HG03521 (cell line): ENCODE data around the gene PPM1E.
"Not testable (repeated sequence)": the region's sequence is repeated elsewhere in the genome, so short reads cannot be mapped to it uniquely, and the experiment has no call there.

ENCODE experiments used
- ATAC-seq: cut with Tn5 transposase; IDR thresholded peaks from one replicate; pipeline ENCODE4 v1.9.1; 2021; ENCODE audit warnings: mild to moderate bottlenecking, moderate library complexity; ENCODE audit not compliant: unreplicated experiment

Gene PPM1E

GRCh38 chr17:58755577-58756245, at the start of gene PPM1E:
Gene PPM1E, plus strand, starts transcription at chr17:58755854.
- no peak for ATAC-seq

GRCh38 chr17:58706351-58707140, 49.1 kb upstream of the PPM1E start:
- ATAC-seq, result no peak

DNA sequence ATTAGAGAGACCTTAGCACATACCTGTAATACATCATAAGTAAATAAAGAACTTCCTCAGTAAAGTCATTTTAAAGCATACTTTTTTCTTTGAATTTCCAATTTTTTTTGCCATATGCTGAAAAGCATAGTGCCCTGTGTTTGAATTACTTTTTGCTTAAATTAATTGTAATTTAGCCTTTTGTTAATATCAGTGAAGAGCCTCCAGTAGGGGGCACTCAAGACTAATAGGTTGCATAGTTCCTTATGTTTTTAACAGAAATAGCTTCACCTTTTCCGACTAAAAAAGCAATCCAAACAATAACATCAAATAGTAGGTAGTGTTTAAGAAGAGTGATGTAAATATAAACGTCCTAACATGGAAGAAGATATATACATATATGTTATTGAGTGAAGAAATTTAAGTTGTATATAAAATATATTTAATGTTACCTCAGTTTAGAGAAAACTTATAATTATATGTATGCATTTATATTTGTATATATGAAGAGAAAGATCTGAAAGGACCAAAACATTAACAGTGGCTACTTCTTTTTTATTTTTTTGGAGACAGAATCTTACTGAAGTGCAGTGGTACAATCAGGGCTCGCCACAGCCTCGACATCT, 44.6 kb upstream of the PPM1E start:
- ATAC-seq, result no peak

DNA sequence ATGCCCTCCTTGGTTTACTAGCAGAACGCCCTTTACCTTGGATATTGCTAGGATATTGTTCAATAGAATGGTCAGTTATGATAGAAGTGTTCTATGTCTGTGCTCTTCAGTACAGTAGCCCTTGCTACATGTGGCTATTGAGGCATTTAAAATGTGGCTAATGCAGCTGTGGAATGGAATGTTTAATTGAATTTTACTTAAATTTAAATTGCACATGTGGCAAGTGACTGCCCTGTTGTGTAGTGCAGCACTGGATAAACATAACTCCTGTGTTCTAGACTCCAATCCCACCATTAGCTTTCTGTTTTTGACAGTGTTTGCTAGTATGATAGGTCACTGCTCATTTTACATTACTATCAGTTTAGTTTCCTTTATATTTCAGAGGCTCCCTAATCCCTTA, 33.4 kb upstream of the PPM1E start:
- no peak for ATAC-seq

- ATAC-seq, result no peak
These were observed 33.0 kb upstream of the PPM1E start for GRCh38 chr17:58722696-58723095.

DNA sequence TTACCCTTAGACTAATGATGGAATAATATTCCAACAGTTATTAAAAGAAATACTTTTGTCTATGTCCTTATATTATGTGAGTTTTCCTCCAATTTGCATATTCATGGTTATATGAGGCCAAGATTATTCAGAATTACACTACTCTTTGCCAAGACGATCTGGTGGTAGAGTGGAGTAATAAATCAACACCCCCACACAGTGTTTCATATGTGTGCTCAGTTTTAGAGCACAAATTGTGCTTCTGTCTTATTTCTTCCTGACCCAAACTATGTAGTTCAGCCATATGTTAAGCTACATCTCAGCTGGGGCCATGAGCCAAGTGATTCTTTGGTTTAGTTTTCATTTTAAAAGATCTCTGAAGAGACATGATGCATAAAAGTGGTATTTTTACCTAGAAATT, 26.9 kb upstream of the PPM1E start:
- ATAC-seq, result no peak

GRCh38 chr17:58730937-58731336, 24.7 kb upstream of the PPM1E start:
- ATAC-seq, result no peak

DNA sequence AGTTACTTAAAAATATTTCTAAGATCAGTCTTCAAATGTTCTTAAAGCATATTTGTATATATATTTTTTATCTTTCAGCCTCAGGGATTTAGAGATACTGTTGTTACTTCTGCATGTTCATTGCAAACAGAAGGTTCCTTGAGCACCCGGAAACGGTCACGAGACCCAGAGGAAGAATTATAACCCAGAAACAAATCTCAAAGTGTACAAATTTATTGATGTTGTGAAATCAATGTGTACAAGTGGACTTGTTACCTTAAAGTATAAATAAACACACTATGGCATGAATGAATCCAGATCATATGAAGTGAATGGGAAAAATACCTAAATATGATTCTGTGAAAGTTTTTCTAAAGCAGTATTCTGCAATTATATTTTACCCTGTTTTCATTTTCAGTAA, 21.6 kb upstream of the PPM1E start:
- ATAC-seq, result no peak

DNA sequence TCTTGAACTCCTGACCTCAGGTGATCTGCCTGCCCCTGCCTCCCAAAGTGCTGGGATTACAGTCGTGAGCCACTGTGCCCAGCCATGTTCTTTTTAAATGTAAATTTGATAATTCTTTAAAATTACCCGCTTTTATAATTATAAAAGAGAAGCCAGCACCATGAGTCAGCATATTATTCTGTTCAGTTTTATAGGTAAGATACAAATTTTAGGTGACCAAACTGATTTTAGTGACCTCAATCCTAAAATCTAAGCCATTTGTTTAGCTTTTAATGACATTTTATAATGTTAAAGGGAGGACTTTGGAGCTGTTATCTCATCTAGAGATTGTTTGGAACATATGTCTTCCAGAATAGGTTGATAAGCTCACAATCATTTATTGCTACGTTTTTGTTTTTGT, 20.8 kb upstream of the PPM1E start:
- no peak for ATAC-seq

- no peak for ATAC-seq
These were observed 14.5 kb upstream of the PPM1E start for GRCh38 chr17:58741121-58741625.

GRCh38 chr17:58747674-58748073, 8.0 kb upstream of the PPM1E start:
- no peak for ATAC-seq

DNA sequence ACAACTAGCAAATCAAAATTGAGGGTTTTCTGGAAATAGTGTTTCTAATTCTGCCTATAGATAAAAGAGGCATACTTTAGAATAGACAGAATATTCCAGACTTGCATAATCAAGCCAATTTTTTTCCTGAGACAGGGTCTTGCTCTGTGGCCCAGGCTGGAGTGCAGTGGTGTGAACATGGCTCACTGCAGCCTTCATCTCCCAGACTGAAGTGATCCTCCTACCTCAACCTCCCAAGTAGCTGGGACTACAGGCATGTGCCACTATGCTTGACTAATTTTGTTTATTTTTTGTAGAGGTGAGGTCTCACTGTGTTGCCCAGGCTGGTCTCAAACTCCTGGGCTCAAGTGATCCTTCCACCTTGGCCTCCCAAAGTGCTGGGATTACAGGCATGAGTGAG, 6.0 kb upstream of the PPM1E start:
- ATAC-seq, result not testable (repeated sequence)

GRCh38 chr17:58753026-58753425, 2.6 kb upstream of the PPM1E start:
- ATAC-seq, result no peak

- ATAC-seq, result no peak
These were observed 431 bp upstream of the PPM1E start for GRCh38 chr17:58755269-58755576.

DNA sequence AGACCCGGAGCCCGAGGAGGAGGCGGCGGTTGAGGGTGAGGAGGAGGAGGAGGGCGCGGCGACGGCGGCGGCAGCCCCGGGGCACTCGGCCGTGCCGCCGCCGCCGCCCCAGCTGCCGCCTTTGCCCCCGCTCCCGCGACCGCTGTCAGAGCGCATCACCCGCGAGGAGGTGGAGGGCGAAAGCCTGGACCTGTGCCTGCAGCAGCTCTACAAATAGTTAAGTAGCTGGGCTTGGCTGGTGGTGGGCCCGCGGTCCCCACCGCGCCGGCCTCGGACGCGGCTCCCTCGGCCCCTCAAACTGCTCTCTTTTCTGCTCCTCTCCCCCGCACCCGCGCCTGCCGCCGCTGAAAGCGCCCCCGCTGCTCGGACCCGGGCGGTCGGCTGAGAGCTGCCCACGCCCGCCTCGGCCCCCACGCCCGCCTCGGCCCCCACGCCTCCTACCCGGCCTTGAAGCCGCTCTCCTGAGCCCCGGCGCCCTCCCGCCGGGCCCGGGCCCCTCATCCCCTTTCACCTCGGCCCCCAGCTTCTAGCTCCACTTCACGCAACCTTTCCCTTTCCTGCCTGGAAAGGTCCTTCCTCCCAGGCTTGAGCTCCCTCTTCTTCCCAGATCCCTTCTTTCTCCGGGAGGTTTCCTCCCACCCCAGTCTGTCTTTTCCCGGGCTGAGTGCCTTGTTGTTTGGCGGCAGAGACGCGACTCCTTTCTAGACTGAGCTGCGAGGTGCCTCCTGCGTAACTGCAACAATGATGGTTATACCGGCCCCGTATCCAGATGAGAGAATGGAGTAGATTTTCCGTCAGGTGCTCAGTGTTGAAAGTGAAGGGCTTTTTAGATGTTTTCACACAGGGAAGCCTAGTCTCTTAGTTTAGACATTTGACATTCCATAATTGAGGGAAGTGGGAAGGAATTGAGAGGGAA, 850 bp downstream of the PPM1E start:
- no peak for ATAC-seq

DNA sequence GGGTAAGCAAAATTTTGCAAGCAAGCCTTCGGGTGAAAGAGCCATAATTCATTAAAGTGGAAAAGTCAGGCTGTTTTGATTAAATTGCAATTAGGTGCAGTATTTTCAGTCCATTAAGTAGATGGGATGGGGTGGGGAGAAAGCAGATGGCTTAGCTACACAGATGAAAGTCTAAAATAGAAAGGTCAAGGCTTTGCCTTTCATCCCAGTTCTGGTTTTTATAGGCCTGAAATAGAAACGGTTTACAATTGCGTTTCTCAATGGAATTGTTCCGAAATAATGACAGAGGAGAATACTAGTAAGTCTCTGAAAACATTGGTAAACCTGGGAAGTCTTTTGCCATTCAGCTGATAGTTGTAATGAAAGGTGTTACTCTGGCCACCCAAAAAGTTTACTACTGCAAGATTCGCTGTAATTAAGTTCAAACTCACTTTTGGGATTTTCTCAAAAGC, 1.5 kb downstream of the PPM1E start:
- no peak for ATAC-seq

GRCh38 chr17:58758890-58759289, 3.2 kb downstream of the PPM1E start:
- no peak for ATAC-seq

DNA sequence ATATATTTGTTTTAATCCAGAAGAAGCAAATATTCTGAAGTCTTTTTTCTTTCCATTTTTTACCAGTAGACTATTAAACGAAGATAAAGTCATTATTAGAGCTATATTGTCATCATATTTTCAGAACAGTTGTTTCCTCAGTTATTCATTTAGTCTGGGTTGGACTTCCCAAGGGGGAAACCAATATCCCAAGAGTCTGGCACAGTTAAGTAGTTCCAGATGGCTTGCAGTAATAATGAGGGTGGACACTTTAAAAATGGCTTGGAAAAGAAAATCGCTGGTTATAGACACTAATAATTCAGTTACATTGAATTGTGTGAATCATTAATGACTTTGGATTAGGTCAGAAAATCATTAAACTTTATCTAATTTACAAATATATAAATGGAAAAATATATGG, 3.9 kb downstream of the PPM1E start:
- no peak for ATAC-seq

DNA sequence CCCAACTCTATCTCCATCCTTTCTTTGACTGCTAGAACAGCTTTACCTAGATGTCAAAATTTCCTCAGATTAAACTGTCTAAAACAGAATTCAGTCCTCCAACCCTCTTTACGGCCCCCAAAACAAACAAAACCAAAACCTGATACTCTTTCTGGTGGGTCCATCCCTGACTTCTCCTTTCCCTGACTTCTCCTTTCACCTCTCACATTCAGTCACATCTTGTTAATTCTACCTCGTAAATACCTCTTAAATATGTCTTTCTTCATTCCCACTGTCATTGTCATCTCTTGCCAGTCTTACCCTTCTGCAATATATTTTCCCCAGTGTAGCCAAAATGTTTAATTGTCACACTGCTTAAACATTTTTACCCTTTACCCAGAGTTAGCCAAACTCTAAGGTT, 4.6 kb downstream of the PPM1E start:
- ATAC-seq, result no peak

- no peak for ATAC-seq
These were observed 7.6 kb downstream of the PPM1E start for GRCh38 chr17:58763263-58763662.

- no peak for ATAC-seq
These were observed 8.7 kb downstream of the PPM1E start for GRCh38 chr17:58764373-58764772.
